ENCODE results near the gene ZNF185.

DNA sequence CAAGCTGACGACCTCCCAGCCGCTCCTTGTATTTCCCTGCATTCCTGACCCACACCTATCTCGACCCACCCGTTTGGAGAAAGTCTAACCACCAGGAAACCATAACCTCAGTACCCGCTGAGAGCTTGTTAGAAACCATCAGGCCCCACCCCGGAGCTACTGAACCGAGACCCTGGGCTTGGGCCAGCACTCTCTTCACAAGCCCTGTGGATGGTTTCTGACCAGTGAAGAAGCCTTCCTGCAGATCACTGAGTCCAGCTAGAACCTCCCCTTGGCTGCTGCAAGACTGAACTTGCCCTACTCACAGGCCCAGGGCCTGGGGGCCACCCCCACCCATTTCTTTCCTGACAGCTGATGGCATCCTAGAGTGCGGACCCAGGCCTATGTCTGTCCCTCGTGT lies 26.6 kb upstream of the ZNF185 start:
- TF ChIP-seq POLR2A (IDR thresholded peaks at IDR 0.05), result no peak
- TF ChIP-seq, protein P1, sequence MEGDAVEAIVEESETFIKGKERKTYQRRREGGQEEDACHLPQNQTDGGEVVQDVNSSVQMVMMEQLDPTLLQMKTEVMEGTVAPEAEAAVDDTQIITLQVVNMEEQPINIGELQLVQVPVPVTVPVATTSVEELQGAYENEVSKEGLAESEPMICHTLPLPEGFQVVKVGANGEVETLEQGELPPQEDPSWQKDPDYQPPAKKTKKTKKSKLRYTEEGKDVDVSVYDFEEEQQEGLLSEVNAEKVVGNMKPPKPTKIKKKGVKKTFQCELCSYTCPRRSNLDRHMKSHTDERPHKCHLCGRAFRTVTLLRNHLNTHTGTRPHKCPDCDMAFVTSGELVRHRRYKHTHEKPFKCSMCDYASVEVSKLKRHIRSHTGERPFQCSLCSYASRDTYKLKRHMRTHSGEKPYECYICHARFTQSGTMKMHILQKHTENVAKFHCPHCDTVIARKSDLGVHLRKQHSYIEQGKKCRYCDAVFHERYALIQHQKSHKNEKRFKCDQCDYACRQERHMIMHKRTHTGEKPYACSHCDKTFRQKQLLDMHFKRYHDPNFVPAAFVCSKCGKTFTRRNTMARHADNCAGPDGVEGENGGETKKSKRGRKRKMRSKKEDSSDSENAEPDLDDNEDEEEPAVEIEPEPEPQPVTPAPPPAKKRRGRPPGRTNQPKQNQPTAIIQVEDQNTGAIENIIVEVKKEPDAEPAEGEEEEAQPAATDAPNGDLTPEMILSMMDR (IDR thresholded peaks at IDR 0.05 in 4 of 5, conservative IDR thresholded peaks at IDR 0.05 in 1 of 5), result no peak
